ENCODE data around the gene ZMAT5.

ZMAT5 gene

DNA sequence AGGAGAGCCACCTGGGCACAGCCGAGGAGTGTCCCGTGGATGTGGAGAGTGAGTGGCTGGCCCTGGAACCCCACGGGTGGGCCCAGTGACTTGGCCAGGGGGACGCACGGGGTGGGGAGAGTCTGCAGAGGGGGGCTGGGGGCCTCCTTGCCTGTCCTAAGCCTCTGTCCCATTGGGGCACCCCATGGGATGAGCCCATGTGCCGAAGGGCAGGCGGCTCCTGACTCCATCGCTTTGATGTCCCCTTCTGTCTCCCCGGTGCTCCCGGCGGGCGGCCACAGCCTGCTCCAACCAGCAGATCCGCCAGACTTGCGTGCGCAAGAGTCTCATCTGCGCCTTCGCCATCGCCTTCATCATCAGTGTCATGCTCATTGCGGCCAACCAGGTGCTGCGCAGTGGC, 37.6 kb downstream of the ZMAT5 start:
- no peaks in the 10 kb centered on the region for H4K20me1 ChIP-seq (ENCODE audit: insufficient read depth, low read length)
- peaks cover 27% of the 10 kb centered on the region for H3K27me3 ChIP-seq (replicated peaks; ENCODE audit: insufficient read depth, low read length)
- H2AFZ ChIP-seq (ENCODE audit: low read length) = no peak overlapping the region
- no peaks in the 10 kb centered on the region for H3F3A ChIP-seq (ENCODE audit: insufficient read depth, low read length)
- H3K36me3 ChIP-seq (replicated peaks; ENCODE audit: insufficient read depth, low read length) = no peaks in the 10 kb centered on the region
- no peak for TF ChIP-seq EZH2phosphoT487 (IDR thresholded peaks at IDR 0.05; ENCODE audit: low read length)
- no peak for TF ChIP-seq CTCF (IDR thresholded peaks at IDR 0.05; ENCODE audit: low read length)
- no peaks in the 10 kb centered on the region for H3K79me2 ChIP-seq (ENCODE audit: low read length)
- DNase-seq = no peak
- H3K9me3 ChIP-seq (replicated peaks; ENCODE audit: insufficient read depth, low read length) = no peaks in the 10 kb centered on the region
- no peak overlapping the region for H3K4me3 ChIP-seq (ENCODE audit: low read length)
- H3K9ac ChIP-seq (ENCODE audit: low read length) = no peak overlapping the region
- H3K4me2 ChIP-seq (ENCODE audit: low read depth, low read length) = no peak overlapping the region
- H3K4me1 ChIP-seq (ENCODE audit: low read length) = no peaks in the 10 kb centered on the region
- no peak overlapping the region for H3K27ac ChIP-seq (ENCODE audit: low read length)
- no peaks in the 10 kb centered on the region for H3K9me2 ChIP-seq (replicated peaks; ENCODE audit: insufficient read depth, low read length)

GRCh38 chr22:29727131-29727523, 39.7 kb downstream of the ZMAT5 start:
- TF ChIP-seq CTCF (IDR thresholded peaks at IDR 0.05; ENCODE audit: low read length) = peak; percentile 28
- no peak for TF ChIP-seq EZH2 (optimal IDR thresholded peaks at IDR 0.05; ENCODE audit: low read depth, low read length)
- TF ChIP-seq EZH2phosphoT487 (IDR thresholded peaks at IDR 0.05; ENCODE audit: low read length) = no peak
- peak; percentile 9 for DNase-seq
- no peak overlapping the region for H3K4me3 ChIP-seq (ENCODE audit: low read length)
- H3K4me2 ChIP-seq (ENCODE audit: low read depth, low read length) = no peak overlapping the region
- peaks cover 48% of the 10 kb centered on the region for H3K27me3 ChIP-seq (replicated peaks; ENCODE audit: insufficient read depth, low read length)
- H3F3A ChIP-seq (ENCODE audit: insufficient read depth, low read length) = no peaks in the 10 kb centered on the region
- H3K4me1 ChIP-seq (ENCODE audit: low read length) = no peaks in the 10 kb centered on the region
- no peaks in the 10 kb centered on the region for H3K9me3 ChIP-seq (replicated peaks; ENCODE audit: insufficient read depth, low read length)
- no peak overlapping the region for H3K27ac ChIP-seq (ENCODE audit: low read length)
- H3K9ac ChIP-seq (ENCODE audit: low read length) = no peak overlapping the region
- H3K79me2 ChIP-seq (ENCODE audit: low read length) = no peaks in the 10 kb centered on the region
- no peaks in the 10 kb centered on the region for H3K36me3 ChIP-seq (replicated peaks; ENCODE audit: insufficient read depth, low read length)
- H2AFZ ChIP-seq (ENCODE audit: low read length) = no peak overlapping the region
- H4K20me1 ChIP-seq (ENCODE audit: insufficient read depth, low read length) = no peaks in the 10 kb centered on the region
- no peaks in the 10 kb centered on the region for H3K9me2 ChIP-seq (replicated peaks; ENCODE audit: insufficient read depth, low read length)

DNA sequence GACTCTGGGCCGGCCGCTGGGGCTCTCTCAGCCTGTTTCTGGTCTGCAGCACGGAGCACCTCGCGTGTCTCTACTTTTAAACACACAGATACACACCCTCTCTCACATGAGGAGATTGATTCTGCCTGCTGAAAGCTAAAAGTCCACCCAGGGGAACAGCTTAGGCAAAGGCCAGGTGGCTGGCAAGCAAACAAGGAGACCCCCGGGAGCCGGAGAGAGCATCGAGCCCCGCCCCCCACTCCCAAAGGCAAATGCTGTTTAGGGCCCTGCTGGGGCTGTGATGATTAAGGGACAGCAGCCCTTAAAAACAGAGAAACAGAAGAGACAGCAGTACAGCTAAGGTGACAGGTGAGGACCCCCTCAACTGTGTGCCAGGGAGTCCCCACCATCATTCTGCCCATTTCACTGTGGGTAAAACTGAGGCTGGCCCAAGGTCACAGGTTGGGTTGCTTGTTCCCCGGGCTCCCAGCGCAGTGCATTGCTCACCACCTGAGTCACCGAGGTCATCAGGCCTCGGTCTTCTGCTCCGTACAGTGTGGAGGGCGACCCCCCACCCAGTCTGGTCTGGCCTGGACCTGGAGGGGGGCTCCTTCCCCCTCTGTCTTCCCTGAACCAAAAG, 40.2 kb downstream of the ZMAT5 start:
- TF ChIP-seq CTCF (IDR thresholded peaks at IDR 0.05; ENCODE audit: low read length) (no peak), EZH2phosphoT487 (IDR thresholded peaks at IDR 0.05; ENCODE audit: low read length) (no peak), EZH2 (optimal IDR thresholded peaks at IDR 0.05; ENCODE audit: low read depth, low read length) (no peak)

More for the DNA sequence above, 40.2 kb downstream of the ZMAT5 start:
- no peak overlapping the region for H3K4me2 ChIP-seq (ENCODE audit: low read depth, low read length)
- H3K36me3 ChIP-seq (replicated peaks; ENCODE audit: insufficient read depth, low read length) = no peaks in the 10 kb centered on the region
- H3K27ac ChIP-seq (ENCODE audit: low read length) = no peak overlapping the region
- no peaks in the 10 kb centered on the region for H3F3A ChIP-seq (ENCODE audit: insufficient read depth, low read length)
- peaks cover 53% of the 10 kb centered on the region for H3K27me3 ChIP-seq (replicated peaks; ENCODE audit: insufficient read depth, low read length)
- H3K9me2 ChIP-seq (replicated peaks; ENCODE audit: insufficient read depth, low read length) = no peaks in the 10 kb centered on the region
- no peak overlapping the region for H2AFZ ChIP-seq (ENCODE audit: low read length)
- no peaks in the 10 kb centered on the region for H3K79me2 ChIP-seq (ENCODE audit: low read length)
- H3K4me3 ChIP-seq (ENCODE audit: low read length) = no peak overlapping the region
- no peaks in the 10 kb centered on the region for H4K20me1 ChIP-seq (ENCODE audit: insufficient read depth, low read length)
- H3K9ac ChIP-seq (ENCODE audit: low read length) = no peak overlapping the region
- H3K9me3 ChIP-seq (replicated peaks; ENCODE audit: insufficient read depth, low read length) = no peaks in the 10 kb centered on the region
- no peak for DNase-seq
- no peaks in the 10 kb centered on the region for H3K4me1 ChIP-seq (ENCODE audit: low read length)

All from MM.1S (cell line).